ENCODE measurements around the gene CCDC142.

Gene CCDC142

GRCh38 chr2:74482801-74483674, at the start of gene CCDC142, which contains the start of gene TTC31:
CCDC142 (minus strand) TSS chr2:74482998; CDS start chr2:74482837, 161 bp downstream.
TTC31 (plus strand) TSS chr2:74483081; CDS start chr2:74483096, 15 bp downstream.
- H3K27me3 Mint-ChIP-seq: no peaks in the 10 kb centered on the region
- H3K4me1 Mint-ChIP-seq: peaks cover 22 to 36% of the 10 kb centered on the region in 2 donors
- H3K27ac Mint-ChIP-seq: peak within 1 kb of the TSS; percentile 99
- H3K36me3 Mint-ChIP-seq: peaks cover 20 to 32% of the 10 kb centered on the region in 2 donors
- peak; percentile 94 to 96 for ATAC-seq (replicated peaks)
- H3K4me3 Mint-ChIP-seq: peak within 1 kb of the TSS; percentile 93 to 99
- no peaks in the 10 kb centered on the region for H3K9me3 Mint-ChIP-seq
- peak; percentile 89 for DNase-seq

GRCh38 chr2:74532222-74532621, 49.4 kb upstream of the CCDC142 start:
- ATAC-seq (replicated peaks): no peak

GRCh38 chr2:74531666-74532065, 48.9 kb upstream of the CCDC142 start:
- peaks cover 38 to 66% of the 10 kb centered on the region in 2 donors for H3K36me3 Mint-ChIP-seq
- H3K4me3 Mint-ChIP-seq: peak overlapping the region; percentile 97 to 100
- peaks cover 44 to 53% of the 10 kb centered on the region in 2 donors for H3K4me1 Mint-ChIP-seq
- peaks cover 2 to 4% of the 10 kb centered on the region in 2 donors for H3K9me3 Mint-ChIP-seq
- H3K27ac Mint-ChIP-seq: peak overlapping the region; percentile 99
- no peaks in the 10 kb centered on the region for H3K27me3 Mint-ChIP-seq
- DNase-seq: no peak
- ATAC-seq (replicated peaks): no peak

More at GRCh38 chr2:74532222-74532621, 49.4 kb upstream of the CCDC142 start:
- Mint-ChIP-seq H3K4me1 (peaks cover 43 to 53% of the 10 kb centered on the region in 2 donors), H3K27ac (peak overlapping the region; percentile 32), H3K4me3 (peak overlapping the region; percentile 97 to 100), H3K36me3 (peaks cover 32 to 61% of the 10 kb centered on the region in 2 donors), H3K27me3 (no peaks in the 10 kb centered on the region), H3K9me3 (peaks cover 0 to 2% of the 10 kb centered on the region in 2 donors)
- no peak for DNase-seq

- Mint-ChIP-seq H3K27ac (peak overlapping the region; percentile 99), H3K36me3 (peaks cover 49 to 75% of the 10 kb centered on the region in 2 donors), H3K4me1 (peaks cover 44 to 56% of the 10 kb centered on the region in 2 donors), H3K9me3 (peaks cover 7 to 10% of the 10 kb centered on the region in 2 donors), H3K27me3 (no peaks in the 10 kb centered on the region), H3K4me3 (peak overlapping the region; percentile 97 to 100)
- DNase-seq (peak; percentile 75), ATAC-seq (replicated peaks) (peak; percentile 29 to 38)
Observed at GRCh38 chr2:74530239-74531187, 47.7 kb upstream of the CCDC142 start.

GRCh38 chr2:74529357-74530238, 46.8 kb upstream of the CCDC142 start, which contains the start of the genes AUP1 and HTRA2:
AUP1 (minus strand) TSS chr2:74529706; CDS start chr2:74529629, 77 bp downstream.
HTRA2 (plus strand) TSS chr2:74529933; CDS start chr2:74530007, 74 bp downstream.
- peak; percentile 98 for DNase-seq
- Mint-ChIP-seq H3K9me3 (peaks cover 7 to 10% of the 10 kb centered on the region in 2 donors), H3K4me1 (peaks cover 41 to 51% of the 10 kb centered on the region in 2 donors), H3K4me3 (peak within 1 kb of the TSS; percentile 97 to 100), H3K36me3 (peaks cover 55 to 82% of the 10 kb centered on the region in 2 donors), H3K27me3 (no peaks in the 10 kb centered on the region), H3K27ac (peak within 1 kb of the TSS; percentile 99)
- peak; percentile 81 to 84 for ATAC-seq (replicated peaks)

GRCh38 chr2:74528600-74529356, 46.0 kb upstream of the CCDC142 start:
- peak; percentile 2 to 6 for ATAC-seq (replicated peaks)
- Mint-ChIP-seq H3K4me3 (peak overlapping the region; percentile 97 to 100), H3K36me3 (peaks cover 51 to 74% of the 10 kb centered on the region in 2 donors), H3K27me3 (no peaks in the 10 kb centered on the region), H3K27ac (peak overlapping the region; percentile 99), H3K9me3 (peaks cover 7 to 10% of the 10 kb centered on the region in 2 donors), H3K4me1 (peaks cover 41 to 51% of the 10 kb centered on the region in 2 donors)
- DNase-seq: no peak

GRCh38 chr2:74527741-74528140, 44.9 kb upstream of the CCDC142 start:
- peaks cover 7 to 10% of the 10 kb centered on the region in 2 donors for H3K9me3 Mint-ChIP-seq
- no peaks in the 10 kb centered on the region for H3K27me3 Mint-ChIP-seq
- no peak for ATAC-seq (replicated peaks)
- DNase-seq: no peak
- H3K4me1 Mint-ChIP-seq: peaks cover 39 to 51% of the 10 kb centered on the region in 2 donors
- peaks cover 49 to 68% of the 10 kb centered on the region in 2 donors for H3K36me3 Mint-ChIP-seq
- H3K27ac Mint-ChIP-seq: peak overlapping the region; percentile 99
- H3K4me3 Mint-ChIP-seq: peak overlapping the region; percentile 97 to 100

- Mint-ChIP-seq H3K27ac (peak overlapping the region; percentile 84), H3K27me3 (peaks cover 0 to 4% of the 10 kb centered on the region in 2 donors), H3K4me3 (peak overlapping the region; percentile 43 to 57), H3K9me3 (peaks cover 7 to 10% of the 10 kb centered on the region in 2 donors), H3K36me3 (peaks cover 51 to 63% of the 10 kb centered on the region in 2 donors), H3K4me1 (peaks cover 31 to 41% of the 10 kb centered on the region in 2 donors)
- DNase-seq (no peak), ATAC-seq (replicated peaks) (no peak)
Observed at GRCh38 chr2:74526649-74527230, 43.9 kb upstream of the CCDC142 start.

- Mint-ChIP-seq H3K27me3 (peaks cover 0 to 8% of the 10 kb centered on the region in 2 donors), H3K27ac (peak within 1 kb of the TSS; percentile 84), H3K4me3 (peak within 1 kb of the TSS; percentile 43 to 57), H3K36me3 (peaks cover 52 to 57% of the 10 kb centered on the region in 2 donors), H3K9me3 (peaks cover 7 to 10% of the 10 kb centered on the region in 2 donors), H3K4me1 (peaks cover 24 to 34% of the 10 kb centered on the region in 2 donors)
- ATAC-seq (replicated peaks) (peak; percentile 38 to 43), DNase-seq (peak; percentile 73)
Observed at GRCh38 chr2:74525717-74526648, 43.2 kb upstream of the CCDC142 start, which contains the start of gene DQX1. DQX1 (minus strand) TSS chr2:74526231; CDS start chr2:74525729, 502 bp downstream.

- ATAC-seq (replicated peaks): no peak
- peaks cover 7 to 16% of the 10 kb centered on the region in 2 donors for H3K27me3 Mint-ChIP-seq
- peaks cover 22 to 29% of the 10 kb centered on the region in 2 donors for H3K4me1 Mint-ChIP-seq
- no peak for DNase-seq
- peaks cover 7 to 10% of the 10 kb centered on the region in 2 donors for H3K9me3 Mint-ChIP-seq
- peaks cover 51 to 55% of the 10 kb centered on the region in 2 donors for H3K36me3 Mint-ChIP-seq
- no peak overlapping the region for H3K4me3 Mint-ChIP-seq
- H3K27ac Mint-ChIP-seq: peak overlapping the region; percentile 25
Observed at GRCh38 chr2:74524955-74525716, 42.3 kb upstream of the CCDC142 start.

Measured in stimulated activated naive B cell treated with anti-CD40 and anti-IgM and Interleukin-4, amounts not matched to agents 10 μg/mL and 1 μg/mL and 100 μg/mL, for 72 hours (primary cell).